ENCODE measurements around the gene PARK7.

Gene PARK7

DNA sequence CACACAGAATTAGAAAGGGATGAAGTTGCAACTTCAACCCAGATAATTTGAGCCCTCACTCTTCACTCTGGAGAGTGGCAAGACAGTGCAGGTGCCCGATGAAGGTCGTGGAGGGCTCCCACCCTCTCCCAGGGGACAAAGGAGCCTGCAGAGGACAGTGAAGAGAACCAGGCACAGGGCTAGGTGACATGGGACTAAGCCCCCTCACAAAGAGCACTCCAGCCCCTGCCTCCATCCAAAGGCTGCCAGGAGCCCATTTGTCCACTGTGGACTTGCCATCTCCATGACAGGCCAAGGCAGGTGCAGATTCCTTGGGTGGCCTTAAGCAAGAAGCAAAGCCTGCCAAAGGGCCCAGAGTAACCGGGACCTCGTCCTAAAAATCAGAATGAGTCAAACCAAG lies 49.5 kb downstream of the PARK7 start:
- DNase-seq: no peak

GRCh38 chr1:8011923-8012858 lies 50.7 kb downstream of the PARK7 start:
- DNase-seq: no peak

- DNase-seq: no peak
These were observed 51.4 kb downstream of the PARK7 start for GRCh38 chr1:8012955-8013354.

GRCh38 chr1:8013399-8013798 lies 51.9 kb downstream of the PARK7 start:
- no peak for DNase-seq

GRCh38 chr1:8013800-8014199 lies 52.3 kb downstream of the PARK7 start:
- no peak for DNase-seq

- no peak for DNase-seq
These were observed 53.0 kb downstream of the PARK7 start for GRCh38 chr1:8014381-8014988.

- no peak for DNase-seq
These were observed 53.7 kb downstream of the PARK7 start for GRCh38 chr1:8015036-8015808.

GRCh38 chr1:8015809-8016165 lies 54.3 kb downstream of the PARK7 start:
- DNase-seq: no peak

GRCh38 chr1:8016210-8016894 lies 54.8 kb downstream of the PARK7 start:
- DNase-seq: no peak

DNA sequence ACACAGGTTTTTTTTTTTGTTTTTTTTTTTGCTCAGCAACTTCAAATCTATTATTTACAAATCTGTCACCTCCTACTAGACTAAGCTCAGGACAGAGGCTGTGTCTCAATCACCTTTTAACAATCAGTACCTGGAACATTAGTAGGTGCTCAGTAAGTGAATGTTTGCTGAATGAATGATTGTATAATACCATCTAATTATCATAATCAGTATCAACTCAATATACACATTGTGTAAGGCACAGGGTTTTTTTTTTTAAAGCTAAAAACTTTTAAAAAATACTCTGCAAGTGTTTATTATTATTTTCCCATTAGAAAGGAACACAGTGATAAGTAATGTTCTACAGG lies 55.4 kb downstream of the PARK7 start:
- DNase-seq: no peak

GRCh38 chr1:8017495-8018197 lies 56.1 kb downstream of the PARK7 start:
- DNase-seq: no peak

DNA sequence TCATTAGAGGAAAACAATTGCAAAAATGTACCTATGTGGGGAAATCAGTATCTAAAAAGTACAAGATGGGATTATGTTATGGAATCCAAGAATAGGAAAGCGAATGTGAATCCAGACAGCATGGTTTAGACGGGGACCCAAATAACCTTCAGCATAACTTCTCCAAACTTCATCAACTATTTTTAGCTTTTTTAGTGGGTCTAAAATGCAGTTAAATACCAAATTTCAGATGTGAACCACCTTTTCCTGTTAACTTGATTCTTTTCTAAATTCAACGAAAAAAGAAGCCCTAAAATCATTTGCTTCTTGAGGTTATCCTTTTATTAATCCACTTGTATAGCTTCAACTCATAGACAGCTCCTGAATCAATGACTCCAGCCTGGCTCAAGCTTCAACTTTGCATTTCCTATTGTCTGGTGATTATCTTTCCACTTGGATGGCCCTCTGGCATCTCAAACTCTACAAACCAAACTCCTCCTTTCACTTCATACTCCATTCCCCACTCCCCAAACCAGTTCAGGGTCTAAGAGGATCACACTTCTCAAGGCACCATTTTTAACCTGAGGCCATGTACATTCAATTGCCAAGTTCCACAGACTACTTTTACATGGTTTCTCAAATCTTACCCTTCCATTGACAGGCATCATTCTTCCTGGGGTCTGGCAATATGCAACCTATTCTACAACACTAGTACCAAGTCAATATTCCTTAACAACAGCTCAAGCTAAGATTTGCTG lies 57.1 kb downstream of the PARK7 start:
- no peak for DNase-seq

DNA sequence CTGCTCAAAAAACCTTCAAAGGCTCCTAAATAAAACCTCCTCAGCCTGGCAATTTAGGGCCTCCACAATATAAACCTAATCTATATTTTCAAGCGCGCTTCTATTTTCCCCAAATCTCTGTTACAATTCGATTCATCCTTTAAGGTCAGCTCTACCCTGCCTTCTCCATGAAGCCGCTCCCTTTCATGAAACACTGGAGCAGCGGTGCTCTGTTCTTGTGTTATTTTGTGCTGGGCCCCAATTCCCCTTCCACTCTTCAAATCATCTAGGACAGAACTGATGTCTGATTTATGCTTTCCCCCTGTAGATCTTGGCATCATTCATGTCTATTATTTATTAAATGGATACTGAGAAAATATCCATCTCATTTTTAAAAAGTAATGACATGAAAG lies 57.7 kb downstream of the PARK7 start:
- DNase-seq: no peak

DNA sequence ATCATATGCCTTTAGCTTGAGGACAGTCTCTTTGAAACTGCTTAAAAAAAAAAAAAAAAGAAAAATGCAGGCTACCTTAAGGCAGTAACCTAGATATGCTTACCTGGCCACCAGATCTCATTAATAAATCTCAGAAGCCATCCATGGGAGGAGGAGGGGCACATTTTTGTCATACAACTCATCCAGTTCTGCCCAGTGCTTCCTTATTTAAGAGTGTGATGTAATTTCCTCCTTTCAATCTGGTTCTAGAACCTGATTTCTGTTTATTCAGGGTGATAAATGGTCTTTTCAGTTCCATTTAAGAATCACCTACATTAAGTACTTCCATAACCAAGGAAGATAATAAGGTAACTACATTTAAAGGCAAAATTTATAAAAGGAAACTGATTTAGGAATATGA lies 58.5 kb downstream of the PARK7 start:
- no peak for DNase-seq

GRCh38 chr1:8021676-8022266 lies 60.3 kb downstream of the PARK7 start:
- no peak for DNase-seq

GRCh38 chr1:8022395-8023286 lies 61.1 kb downstream of the PARK7 start:
- DNase-seq: no peak

- DNase-seq: no peak
These were observed 61.9 kb downstream of the PARK7 start for GRCh38 chr1:8023287-8023994.

DNA sequence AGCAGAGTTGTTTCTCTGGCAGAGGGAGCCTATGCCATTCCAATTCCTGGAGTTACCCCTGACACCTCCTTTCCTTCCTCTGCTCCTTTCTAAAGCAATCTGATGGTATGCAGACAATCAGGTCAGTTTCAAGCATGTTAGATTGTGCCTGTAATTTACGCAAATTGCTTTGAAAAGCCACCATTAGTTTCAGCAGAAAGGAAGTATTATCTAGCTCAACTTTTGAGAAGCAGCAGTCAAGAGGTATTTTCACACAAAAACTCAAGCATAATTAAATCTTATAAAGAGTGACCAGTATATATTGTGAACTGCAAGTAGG lies 62.4 kb downstream of the PARK7 start:
- no peak for DNase-seq

DNA sequence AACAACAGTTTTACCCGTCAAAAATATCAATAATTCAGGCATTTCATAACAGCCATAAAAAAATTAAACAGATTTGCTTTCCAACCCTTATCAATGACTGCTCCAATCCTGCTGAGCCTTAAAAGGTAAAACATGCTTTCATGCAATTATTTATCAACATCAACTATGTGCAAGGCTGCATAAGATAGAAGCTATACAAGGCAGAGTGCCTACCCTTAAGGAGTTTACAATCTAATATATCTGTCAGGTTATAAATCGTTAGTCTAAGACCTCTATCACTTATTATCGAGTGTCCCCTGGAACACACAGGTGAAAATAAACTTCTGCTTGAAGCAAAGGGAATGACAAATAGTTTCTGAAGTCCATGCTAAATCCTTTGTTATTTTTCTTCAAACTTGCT lies 62.8 kb downstream of the PARK7 start:
- no peak for DNase-seq

All from activated CD4-positive, CD25-positive, alpha-beta regulatory T cell treated with anti-CD3 and anti-CD28 coated beads, Interleukin-2, amount 50 U/mL, for 72 hours (primary cell).